K562 (cell line): ENCODE measurements around the gene RBFA. TPM values are rescaled to one million over a fixed set of nuclear protein-coding genes. Genes with fewer than 3 reads are reported as not detected.

Experiments used
- BMI1 ChIP-seq: fragments of 150-350 bp; IDR thresholded peaks from 2 replicates; pipeline ENCODE4 v1.6.1; 2014; ENCODE audit warnings: low read length
- POLR3G ChIP-seq: IDR thresholded peaks from 2 replicates; pipeline ENCODE4 v1.6.1; 2011; ENCODE audit not compliant: insufficient read length, insufficient replicate concordance; ENCODE audit errors: extremely low read depth
- SIX5 ChIP-seq, 2 experiments: IDR thresholded peaks; 2 replicates each; pipeline ENCODE4 v1.6.1; 2011; ENCODE audit warnings: low read length in 2 of 2, borderline replicate concordance in 1 of 2, low read depth in 1 of 2, mild to moderate bottlenecking in 1 of 2, moderate library complexity in 1 of 2; ENCODE audit not compliant: insufficient read depth in 1 of 2
- TAF9B ChIP-seq: fragments of 450-650 bp; IDR thresholded peaks from 2 replicates; pipeline ENCODE4 v1.6.1; 2018; ENCODE audit warnings: mild to moderate bottlenecking; ENCODE audit not compliant: partially characterized antibody
- ZNF408 ChIP-seq: fragments of 250-450 bp; sonication (Bioruptor Pico); IDR thresholded peaks from 2 replicates; pipeline ENCODE4 v1.4.0; 2020; ENCODE audit warnings: low read depth, mild to moderate bottlenecking, moderate library complexity
- ZNF717 ChIP-seq: fragments of 250-450 bp; sonication (Bioruptor Pico); IDR thresholded peaks from 2 replicates; pipeline ENCODE4 v1.5.0; 2021
- polyA plus RNA-seq, 8 experiments: library from polyadenylated mRNA; depleted of rRNA in 4 of 8; stranded (reverse) in 5 of 8; unstranded in 3 of 8; fragments of >200 nt; fragmentation: Nextera tagmentation in 2 of 8; fragmentation: Illumina TruSeq in 1 of 8; extraction: Ambion mirVana in 2 of 8; extraction: Trizol in 1 of 8; gene quantifications; 2 replicates each; pipeline versions ENCODE4 v1.2.1 to v1.2.3, GENCODE V29; 2011 to 2014; ENCODE audit warnings: inconsistent platforms in 1 of 8, missing spikeins in 1 of 8
- total RNA-seq, 7 experiments: library from RNA; depleted of rRNA in 6 of 7; stranded (reverse); fragments of >200 nt in 6 of 7; fragmentation: Illumina TruSeq in 2 of 7; extraction: Trizol in 2 of 7; gene quantifications; 2 replicates each; pipeline versions ENCODE4 v1.2.1 to v1.2.3, GENCODE V29; 2011 to 2021; ENCODE audit warnings: low replicate concordance in 1 of 7
- TF ChIP-seq, protein P1 (sequence below): fragments of 200-400 bp; formaldehyde crosslinking; IDR thresholded peaks from 2 replicates; pipeline ENCODE4 v1.6.1; 2017; ENCODE audit warnings: mild to moderate bottlenecking, low read depth, low read length, moderate library complexity
- TF ChIP-seq, protein P2 (sequence below): fragments of 250-450 bp; sonication (Bioruptor Pico); IDR thresholded peaks from 2 replicates; pipeline ENCODE4 v1.5.0; 2021; ENCODE audit warnings: mild to moderate bottlenecking, moderate library complexity
- TF ChIP-seq, protein P3 (sequence below): fragments of 150-350 bp; IDR thresholded peaks from 2 replicates; pipeline ENCODE4 v1.6.1; 2014; ENCODE audit warnings: low read depth, mild to moderate bottlenecking, low read length, borderline replicate concordance
- TF ChIP-seq, protein P4 (sequence below): sonication (generic); formaldehyde crosslinking; IDR thresholded peaks from 2 replicates; pipeline ENCODE4 v1.8.0; 2022; ENCODE audit warnings: mild to moderate bottlenecking, low read depth, missing genetic modification reagents
- TF ChIP-seq, protein P5 (sequence below): fragments of 450-650 bp; formaldehyde crosslinking; IDR thresholded peaks from 2 replicates; pipeline ENCODE4 v1.4.0; 2020; ENCODE audit warnings: mild to moderate bottlenecking, moderate library complexity

Gene RBFA
- total and polyA plus RNA-seq, 9 of the 15 experiments (the other 6 are each of a cell fraction or from before 2014, with no cell fraction given), result 3.4 to 41.9 (median 25.8) TPM

DNA sequence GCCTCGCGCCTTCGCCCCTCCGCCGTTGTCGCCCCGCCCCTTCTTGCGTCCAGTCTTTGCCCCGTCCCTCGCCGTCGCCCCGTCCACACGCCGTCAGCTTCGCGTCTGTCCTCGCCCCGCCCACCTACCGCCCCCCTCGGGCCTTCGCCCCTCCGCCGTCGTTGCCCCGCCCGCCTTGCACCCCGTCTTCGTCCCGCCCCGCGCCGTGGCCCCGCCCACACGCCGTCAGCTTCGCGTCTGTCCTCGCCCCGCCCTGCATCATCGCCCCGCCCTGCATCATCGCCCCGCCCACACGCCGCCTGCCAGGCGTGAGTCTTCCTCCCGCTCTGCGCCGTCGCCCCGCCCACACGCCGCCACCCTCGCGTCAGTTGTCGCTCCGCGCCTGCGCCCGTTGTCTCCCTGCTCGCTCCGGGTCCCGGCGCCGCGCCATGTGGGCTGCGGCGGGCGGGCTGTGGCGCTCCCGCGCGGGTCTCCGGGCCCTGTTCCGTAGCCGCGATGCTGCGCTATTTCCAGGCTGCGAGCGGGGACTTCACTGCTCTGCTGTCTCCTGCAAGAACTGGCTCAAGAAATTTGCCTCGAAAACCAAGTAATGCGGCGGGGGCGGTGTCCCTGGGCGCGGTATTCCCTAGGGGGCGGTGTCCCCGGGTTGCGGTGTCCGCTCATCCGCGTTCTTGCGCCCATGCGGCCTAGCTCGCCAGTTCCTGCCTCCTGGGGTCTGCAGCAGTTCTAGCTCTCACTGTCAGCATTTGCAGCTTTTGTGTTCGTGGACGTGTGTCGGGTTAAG, at the start of gene RBFA (continued):
- TF ChIP-seq, protein P1, sequence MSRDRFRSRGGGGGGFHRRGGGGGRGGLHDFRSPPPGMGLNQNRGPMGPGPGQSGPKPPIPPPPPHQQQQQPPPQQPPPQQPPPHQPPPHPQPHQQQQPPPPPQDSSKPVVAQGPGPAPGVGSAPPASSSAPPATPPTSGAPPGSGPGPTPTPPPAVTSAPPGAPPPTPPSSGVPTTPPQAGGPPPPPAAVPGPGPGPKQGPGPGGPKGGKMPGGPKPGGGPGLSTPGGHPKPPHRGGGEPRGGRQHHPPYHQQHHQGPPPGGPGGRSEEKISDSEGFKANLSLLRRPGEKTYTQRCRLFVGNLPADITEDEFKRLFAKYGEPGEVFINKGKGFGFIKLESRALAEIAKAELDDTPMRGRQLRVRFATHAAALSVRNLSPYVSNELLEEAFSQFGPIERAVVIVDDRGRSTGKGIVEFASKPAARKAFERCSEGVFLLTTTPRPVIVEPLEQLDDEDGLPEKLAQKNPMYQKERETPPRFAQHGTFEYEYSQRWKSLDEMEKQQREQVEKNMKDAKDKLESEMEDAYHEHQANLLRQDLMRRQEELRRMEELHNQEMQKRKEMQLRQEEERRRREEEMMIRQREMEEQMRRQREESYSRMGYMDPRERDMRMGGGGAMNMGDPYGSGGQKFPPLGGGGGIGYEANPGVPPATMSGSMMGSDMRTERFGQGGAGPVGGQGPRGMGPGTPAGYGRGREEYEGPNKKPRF, result no peak
- no peak for TF ChIP-seq ZNF717
- TF ChIP-seq BMI1, result no peak
- TF ChIP-seq POLR3G, result no peak
- TF ChIP-seq, protein P2, sequence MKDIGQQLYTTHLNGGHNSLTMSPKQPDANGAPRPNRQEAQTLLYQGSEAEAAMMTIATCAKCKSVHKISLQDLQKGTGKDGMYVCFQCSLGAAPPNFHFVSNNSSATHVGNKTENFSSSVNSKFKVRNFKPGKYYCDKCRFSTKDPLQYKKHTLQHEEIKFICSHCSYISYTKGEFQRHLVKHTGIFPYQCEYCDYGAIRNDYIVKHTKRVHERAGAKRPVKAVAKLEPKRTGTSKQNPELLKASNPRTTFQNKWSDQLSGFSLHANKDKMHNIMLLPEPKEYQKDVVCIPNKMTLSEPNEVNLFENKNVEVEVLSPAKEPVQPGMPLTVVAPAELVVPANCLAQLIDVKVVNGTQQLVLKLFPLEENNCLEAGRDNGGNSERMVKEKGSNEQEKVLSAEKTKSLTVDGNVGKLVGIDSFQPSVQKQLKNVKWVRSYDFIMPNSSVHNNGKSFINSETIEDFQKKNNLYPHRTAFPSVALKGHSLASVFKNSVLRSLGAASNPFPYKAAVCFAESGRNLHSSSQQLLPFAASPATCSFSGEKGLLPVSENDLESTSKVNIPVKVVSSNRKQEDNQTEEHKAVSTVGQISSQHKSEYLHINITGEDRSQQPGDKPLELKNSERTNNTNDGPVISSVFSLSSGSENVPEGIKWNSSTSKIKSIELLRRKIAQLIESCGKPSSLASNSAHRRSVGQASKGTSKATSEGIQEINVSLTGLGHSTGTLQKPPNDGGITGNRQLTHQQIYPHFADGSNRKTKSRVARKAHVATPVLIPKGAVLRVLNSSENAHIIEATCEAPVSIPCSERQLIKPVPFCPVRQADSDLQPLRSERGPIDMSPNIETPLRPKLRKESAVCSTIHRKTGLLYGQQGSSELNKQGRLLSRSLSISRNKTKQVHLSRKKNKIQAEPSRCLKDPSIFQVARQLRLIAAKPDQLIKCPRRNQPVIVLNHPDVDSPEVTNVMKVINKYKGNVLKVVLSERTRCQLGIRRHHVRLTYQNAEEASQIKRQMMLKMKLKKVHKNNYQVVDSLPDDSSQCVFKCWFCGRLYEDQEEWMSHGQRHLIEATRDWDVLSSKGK, result no peak
- TF ChIP-seq, protein P3, sequence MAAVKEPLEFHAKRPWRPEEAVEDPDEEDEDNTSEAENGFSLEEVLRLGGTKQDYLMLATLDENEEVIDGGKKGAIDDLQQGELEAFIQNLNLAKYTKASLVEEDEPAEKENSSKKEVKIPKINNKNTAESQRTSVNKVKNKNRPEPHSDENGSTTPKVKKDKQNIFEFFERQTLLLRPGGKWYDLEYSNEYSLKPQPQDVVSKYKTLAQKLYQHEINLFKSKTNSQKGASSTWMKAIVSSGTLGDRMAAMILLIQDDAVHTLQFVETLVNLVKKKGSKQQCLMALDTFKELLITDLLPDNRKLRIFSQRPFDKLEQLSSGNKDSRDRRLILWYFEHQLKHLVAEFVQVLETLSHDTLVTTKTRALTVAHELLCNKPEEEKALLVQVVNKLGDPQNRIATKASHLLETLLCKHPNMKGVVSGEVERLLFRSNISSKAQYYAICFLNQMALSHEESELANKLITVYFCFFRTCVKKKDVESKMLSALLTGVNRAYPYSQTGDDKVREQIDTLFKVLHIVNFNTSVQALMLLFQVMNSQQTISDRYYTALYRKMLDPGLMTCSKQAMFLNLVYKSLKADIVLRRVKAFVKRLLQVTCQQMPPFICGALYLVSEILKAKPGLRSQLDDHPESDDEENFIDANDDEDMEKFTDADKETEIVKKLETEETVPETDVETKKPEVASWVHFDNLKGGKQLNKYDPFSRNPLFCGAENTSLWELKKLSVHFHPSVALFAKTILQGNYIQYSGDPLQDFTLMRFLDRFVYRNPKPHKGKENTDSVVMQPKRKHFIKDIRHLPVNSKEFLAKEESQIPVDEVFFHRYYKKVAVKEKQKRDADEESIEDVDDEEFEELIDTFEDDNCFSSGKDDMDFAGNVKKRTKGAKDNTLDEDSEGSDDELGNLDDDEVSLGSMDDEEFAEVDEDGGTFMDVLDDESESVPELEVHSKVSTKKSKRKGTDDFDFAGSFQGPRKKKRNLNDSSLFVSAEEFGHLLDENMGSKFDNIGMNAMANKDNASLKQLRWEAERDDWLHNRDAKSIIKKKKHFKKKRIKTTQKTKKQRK, result no peak
- TF ChIP-seq ZNF408 (CRISPR knock-in tag), result no peak
- TF ChIP-seq, protein P4, sequence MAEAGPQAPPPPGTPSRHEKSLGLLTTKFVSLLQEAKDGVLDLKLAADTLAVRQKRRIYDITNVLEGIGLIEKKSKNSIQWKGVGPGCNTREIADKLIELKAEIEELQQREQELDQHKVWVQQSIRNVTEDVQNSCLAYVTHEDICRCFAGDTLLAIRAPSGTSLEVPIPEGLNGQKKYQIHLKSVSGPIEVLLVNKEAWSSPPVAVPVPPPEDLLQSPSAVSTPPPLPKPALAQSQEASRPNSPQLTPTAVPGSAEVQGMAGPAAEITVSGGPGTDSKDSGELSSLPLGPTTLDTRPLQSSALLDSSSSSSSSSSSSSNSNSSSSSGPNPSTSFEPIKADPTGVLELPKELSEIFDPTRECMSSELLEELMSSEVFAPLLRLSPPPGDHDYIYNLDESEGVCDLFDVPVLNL, result no peak
- no peak for TF ChIP-seq SIX5 (IDR thresholded peaks at IDR 0.05; ENCODE audit: borderline replicate concordance in 1 of 2, insufficient read depth in 1 of 2, low read depth in 1 of 2, low read length in 2 of 2)
- TF ChIP-seq, protein P5, sequence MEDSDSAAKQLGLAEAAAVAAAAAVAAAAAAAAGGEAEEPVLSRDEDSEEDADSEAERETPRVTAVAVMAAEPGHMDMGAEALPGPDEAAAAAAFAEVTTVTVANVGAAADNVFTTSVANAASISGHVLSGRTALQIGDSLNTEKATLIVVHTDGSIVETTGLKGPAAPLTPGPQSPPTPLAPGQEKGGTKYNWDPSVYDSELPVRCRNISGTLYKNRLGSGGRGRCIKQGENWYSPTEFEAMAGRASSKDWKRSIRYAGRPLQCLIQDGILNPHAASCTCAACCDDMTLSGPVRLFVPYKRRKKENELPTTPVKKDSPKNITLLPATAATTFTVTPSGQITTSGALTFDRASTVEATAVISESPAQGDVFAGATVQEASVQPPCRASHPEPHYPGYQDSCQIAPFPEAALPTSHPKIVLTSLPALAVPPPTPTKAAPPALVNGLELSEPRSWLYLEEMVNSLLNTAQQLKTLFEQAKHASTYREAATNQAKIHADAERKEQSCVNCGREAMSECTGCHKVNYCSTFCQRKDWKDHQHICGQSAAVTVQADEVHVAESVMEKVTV (CRISPR knock-in tag), result no peak
- TF ChIP-seq TAF9B, result no peak
